K562 (cell line): ENCODE data around the gene CCT7. TPM values are rescaled to one million over a fixed set of nuclear protein-coding genes. Genes with fewer than 3 reads are reported as not detected.
A peak's percentile ranks its signal among the peaks of the same experiment; 100 is the strongest.

Experiments
- CAMTA2 ChIP-seq: fragments of 250-450 bp; sonication (Bioruptor Pico); conservative IDR thresholded peaks from 2 replicates; pipeline ENCODE4 v1.5.1; 2022
- GATAD2B ChIP-seq: fragments of 450-650 bp; IDR thresholded peaks from 2 replicates; pipeline ENCODE4 v1.6.1; 2017; ENCODE audit warnings: mild to moderate bottlenecking, borderline replicate concordance
- HIVEP1 ChIP-seq: fragments of 250-450 bp; sonication (Bioruptor Pico); IDR thresholded peaks from 2 replicates; pipeline ENCODE4 v1.4.0; 2020; ENCODE audit warnings: mild to moderate bottlenecking
- KLF13 ChIP-seq: fragments of 450-650 bp; IDR thresholded peaks from 2 replicates; pipeline ENCODE4 v1.6.1; 2016; ENCODE audit warnings: missing genetic modification characterization, low read depth, mild to moderate bottlenecking, missing compliant biosample characterization, moderate library complexity, borderline replicate concordance
- RBM22 ChIP-seq: fragments of 200-400 bp; formaldehyde crosslinking; IDR thresholded peaks from 2 replicates; pipeline ENCODE4 v1.6.1; 2018; ENCODE audit warnings: low read length, low read depth; ENCODE audit not compliant: poor library complexity, severe bottlenecking
- TAF15 ChIP-seq: fragments of 200-400 bp; formaldehyde crosslinking; IDR thresholded peaks from 2 replicates; pipeline ENCODE4 v1.6.1; 2017; ENCODE audit warnings: mild to moderate bottlenecking, low read depth, low read length, moderate library complexity
- TSHZ1 ChIP-seq: fragments of 250-450 bp; sonication (Bioruptor Pico); IDR thresholded peaks from 2 replicates; pipeline ENCODE4 v1.4.0; 2020; ENCODE audit warnings: mild to moderate bottlenecking, moderate library complexity
- ZNF311 ChIP-seq: fragments of 250-450 bp; sonication (Bioruptor Pico); IDR thresholded peaks from 2 replicates; pipeline ENCODE4 v1.4.0; 2020; ENCODE audit warnings: mild to moderate bottlenecking, moderate library complexity
- ZNF518B ChIP-seq: fragments of 250-450 bp; sonication (Bioruptor Pico); IDR thresholded peaks from 2 replicates; pipeline ENCODE4 v1.5.0; 2021; ENCODE audit warnings: mild to moderate bottlenecking, moderate library complexity
- polyA plus RNA-seq, 8 experiments: library from polyadenylated mRNA; depleted of rRNA in 4 of 8; stranded (reverse) in 5 of 8; unstranded in 3 of 8; fragments of >200 nt; fragmentation: Nextera tagmentation in 2 of 8; fragmentation: Illumina TruSeq in 1 of 8; extraction: Ambion mirVana in 2 of 8; extraction: Trizol in 1 of 8; gene quantifications; 2 replicates each; pipeline versions ENCODE4 v1.2.1 to v1.2.3, GENCODE V29; 2011 to 2014; ENCODE audit warnings: inconsistent platforms in 1 of 8, missing spikeins in 1 of 8
- total RNA-seq, 7 experiments: library from RNA; depleted of rRNA in 6 of 7; stranded (reverse); fragments of >200 nt in 6 of 7; fragmentation: Illumina TruSeq in 2 of 7; extraction: Trizol in 2 of 7; gene quantifications; 2 replicates each; pipeline versions ENCODE4 v1.2.1 to v1.2.3, GENCODE V29; 2011 to 2021; ENCODE audit warnings: low replicate concordance in 1 of 7
- TF ChIP-seq, protein P1 (sequence below): fragments of 450-650 bp; IDR thresholded peaks from 2 replicates; pipeline ENCODE4 v1.6.1; 2017; ENCODE audit warnings: antibody characterized with exemption, mild to moderate bottlenecking
- TF ChIP-seq, protein P2 (sequence below): fragments of 250-450 bp; sonication (Bioruptor Pico); IDR thresholded peaks from 2 replicates; pipeline ENCODE4 v1.6.1; 2021; ENCODE audit warnings: mild to moderate bottlenecking
- TF ChIP-seq, protein P3 (sequence below): fragments of 450-650 bp; IDR thresholded peaks from 2 replicates; pipeline ENCODE4 v1.7.1; 2018; ENCODE audit warnings: mild to moderate bottlenecking, low read depth; ENCODE audit not compliant: partially characterized antibody

Gene CCT7
- total and polyA plus RNA-seq, 9 of the 15 experiments (the other 6 are each of a cell fraction or from before 2014, with no cell fraction given), result 326 to 856 (median 638) TPM

- TF ChIP-seq, protein P1, sequence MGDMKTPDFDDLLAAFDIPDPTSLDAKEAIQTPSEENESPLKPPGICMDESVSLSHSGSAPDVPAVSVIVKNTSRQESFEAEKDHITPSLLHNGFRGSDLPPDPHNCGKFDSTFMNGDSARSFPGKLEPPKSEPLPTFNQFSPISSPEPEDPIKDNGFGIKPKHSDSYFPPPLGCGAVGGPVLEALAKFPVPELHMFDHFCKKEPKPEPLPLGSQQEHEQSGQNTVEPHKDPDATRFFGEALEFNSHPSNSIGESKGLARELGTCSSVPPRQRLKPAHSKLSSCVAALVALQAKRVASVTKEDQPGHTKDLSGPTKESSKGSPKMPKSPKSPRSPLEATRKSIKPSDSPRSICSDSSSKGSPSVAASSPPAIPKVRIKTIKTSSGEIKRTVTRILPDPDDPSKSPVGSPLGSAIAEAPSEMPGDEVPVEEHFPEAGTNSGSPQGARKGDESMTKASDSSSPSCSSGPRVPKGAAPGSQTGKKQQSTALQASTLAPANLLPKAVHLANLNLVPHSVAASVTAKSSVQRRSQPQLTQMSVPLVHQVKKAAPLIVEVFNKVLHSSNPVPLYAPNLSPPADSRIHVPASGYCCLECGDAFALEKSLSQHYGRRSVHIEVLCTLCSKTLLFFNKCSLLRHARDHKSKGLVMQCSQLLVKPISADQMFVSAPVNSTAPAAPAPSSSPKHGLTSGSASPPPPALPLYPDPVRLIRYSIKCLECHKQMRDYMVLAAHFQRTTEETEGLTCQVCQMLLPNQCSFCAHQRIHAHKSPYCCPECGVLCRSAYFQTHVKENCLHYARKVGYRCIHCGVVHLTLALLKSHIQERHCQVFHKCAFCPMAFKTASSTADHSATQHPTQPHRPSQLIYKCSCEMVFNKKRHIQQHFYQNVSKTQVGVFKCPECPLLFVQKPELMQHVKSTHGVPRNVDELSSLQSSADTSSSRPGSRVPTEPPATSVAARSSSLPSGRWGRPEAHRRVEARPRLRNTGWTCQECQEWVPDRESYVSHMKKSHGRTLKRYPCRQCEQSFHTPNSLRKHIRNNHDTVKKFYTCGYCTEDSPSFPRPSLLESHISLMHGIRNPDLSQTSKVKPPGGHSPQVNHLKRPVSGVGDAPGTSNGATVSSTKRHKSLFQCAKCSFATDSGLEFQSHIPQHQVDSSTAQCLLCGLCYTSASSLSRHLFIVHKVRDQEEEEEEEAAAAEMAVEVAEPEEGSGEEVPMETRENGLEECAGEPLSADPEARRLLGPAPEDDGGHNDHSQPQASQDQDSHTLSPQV, result no peak
- TF ChIP-seq ZNF311 (CRISPR knock-in tag) (no peak), GATAD2B (no peak), TAF15 (no peak), CAMTA2 (CRISPR knock-in tag) (no peak), ZNF518B (CRISPR knock-in tag) (no peak), KLF13 (tag) (no peak), RBM22 (no peak), TSHZ1 (no peak), HIVEP1 (CRISPR knock-in tag) (peak; percentile 98)
- TF ChIP-seq, protein P2, sequence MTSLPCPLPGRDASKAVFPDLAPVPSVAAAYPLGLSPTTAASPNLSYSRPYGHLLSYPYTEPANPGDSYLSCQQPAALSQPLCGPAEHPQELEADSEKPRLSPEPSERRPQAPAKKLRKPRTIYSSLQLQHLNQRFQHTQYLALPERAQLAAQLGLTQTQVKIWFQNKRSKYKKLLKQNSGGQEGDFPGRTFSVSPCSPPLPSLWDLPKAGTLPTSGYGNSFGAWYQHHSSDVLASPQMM (CRISPR knock-in tag), result no peak
- TF ChIP-seq, protein P3, sequence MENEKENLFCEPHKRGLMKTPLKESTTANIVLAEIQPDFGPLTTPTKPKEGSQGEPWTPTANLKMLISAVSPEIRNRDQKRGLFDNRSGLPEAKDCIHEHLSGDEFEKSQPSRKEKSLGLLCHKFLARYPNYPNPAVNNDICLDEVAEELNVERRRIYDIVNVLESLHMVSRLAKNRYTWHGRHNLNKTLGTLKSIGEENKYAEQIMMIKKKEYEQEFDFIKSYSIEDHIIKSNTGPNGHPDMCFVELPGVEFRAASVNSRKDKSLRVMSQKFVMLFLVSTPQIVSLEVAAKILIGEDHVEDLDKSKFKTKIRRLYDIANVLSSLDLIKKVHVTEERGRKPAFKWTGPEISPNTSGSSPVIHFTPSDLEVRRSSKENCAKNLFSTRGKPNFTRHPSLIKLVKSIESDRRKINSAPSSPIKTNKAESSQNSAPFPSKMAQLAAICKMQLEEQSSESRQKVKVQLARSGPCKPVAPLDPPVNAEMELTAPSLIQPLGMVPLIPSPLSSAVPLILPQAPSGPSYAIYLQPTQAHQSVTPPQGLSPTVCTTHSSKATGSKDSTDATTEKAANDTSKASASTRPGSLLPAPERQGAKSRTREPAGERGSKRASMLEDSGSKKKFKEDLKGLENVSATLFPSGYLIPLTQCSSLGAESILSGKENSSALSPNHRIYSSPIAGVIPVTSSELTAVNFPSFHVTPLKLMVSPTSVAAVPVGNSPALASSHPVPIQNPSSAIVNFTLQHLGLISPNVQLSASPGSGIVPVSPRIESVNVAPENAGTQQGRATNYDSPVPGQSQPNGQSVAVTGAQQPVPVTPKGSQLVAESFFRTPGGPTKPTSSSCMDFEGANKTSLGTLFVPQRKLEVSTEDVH, result no peak
These were observed 59.5 kb downstream of the CCT7 start, which contains the start of gene EGR4 (continued) for GRCh38 chr2:73293534-73294171.
